Kidney capillary endothelial cell (primary cell): ENCODE measurements around the gene MAVS.

Experiments used
- DNase-seq: peaks from one replicate; pipeline ENCODE4 v3.0.0-alpha.2; 2018; ENCODE audit warnings: low spot score

The MAVS gene

DNA sequence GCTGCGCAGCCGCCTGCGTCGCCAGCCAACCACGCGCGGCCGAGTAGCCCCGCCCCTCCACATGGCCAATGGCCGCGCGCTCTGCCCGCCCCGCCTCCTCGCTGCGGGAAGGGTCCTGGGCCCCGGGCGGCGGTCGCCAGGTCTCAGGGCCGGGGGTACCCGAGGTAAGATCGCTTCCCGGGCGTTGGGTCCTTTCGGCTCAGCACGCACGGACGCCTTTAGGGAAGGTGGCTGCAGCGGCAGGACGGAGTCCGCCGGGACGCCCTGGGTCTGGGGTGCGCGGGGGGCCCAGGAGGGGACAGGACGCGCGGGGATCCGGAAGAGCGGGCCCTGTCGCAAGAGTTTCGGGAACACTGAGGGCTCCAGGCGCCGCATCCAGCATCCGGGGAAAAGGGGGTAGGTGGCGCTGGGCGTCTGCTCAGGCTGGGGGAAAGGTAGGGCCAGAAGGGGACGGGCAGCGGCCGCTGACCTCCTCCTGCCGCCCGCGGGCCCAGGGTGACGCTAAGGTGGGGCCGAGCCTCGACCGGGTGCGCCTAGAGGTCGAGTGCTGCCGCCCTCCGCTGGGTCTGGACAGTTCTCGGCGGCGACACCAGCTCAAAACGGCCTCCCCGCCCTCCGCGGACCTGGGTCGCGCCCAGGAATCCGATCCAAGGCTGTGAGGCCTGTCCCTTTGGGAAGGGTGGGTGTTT, at the start of gene MAVS:
Gene MAVS, plus strand, starts transcription at position 95 of the 689 bp plus-strand sequence. CDS start 7,791 bp downstream, outside the sequence.
- peak; percentile 76 for DNase-seq

DNA sequence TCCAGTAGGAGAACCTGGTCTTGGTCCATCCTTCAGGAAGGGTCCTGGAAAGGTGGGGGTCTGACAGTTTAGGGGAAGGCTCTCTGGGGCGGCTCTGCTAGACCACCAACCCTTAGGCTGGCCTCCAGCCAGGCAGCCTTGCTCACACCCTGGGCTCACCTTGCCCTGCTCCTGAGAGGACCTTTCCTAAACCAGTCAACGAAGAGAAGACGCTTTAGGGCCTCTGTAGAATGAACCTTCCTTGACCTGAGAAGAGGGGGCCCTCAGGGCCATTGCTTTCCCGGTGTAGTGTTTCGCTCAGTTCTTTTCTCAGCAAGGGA, 49.4 kb upstream of the MAVS start:
- DNase-seq: no peak

DNA sequence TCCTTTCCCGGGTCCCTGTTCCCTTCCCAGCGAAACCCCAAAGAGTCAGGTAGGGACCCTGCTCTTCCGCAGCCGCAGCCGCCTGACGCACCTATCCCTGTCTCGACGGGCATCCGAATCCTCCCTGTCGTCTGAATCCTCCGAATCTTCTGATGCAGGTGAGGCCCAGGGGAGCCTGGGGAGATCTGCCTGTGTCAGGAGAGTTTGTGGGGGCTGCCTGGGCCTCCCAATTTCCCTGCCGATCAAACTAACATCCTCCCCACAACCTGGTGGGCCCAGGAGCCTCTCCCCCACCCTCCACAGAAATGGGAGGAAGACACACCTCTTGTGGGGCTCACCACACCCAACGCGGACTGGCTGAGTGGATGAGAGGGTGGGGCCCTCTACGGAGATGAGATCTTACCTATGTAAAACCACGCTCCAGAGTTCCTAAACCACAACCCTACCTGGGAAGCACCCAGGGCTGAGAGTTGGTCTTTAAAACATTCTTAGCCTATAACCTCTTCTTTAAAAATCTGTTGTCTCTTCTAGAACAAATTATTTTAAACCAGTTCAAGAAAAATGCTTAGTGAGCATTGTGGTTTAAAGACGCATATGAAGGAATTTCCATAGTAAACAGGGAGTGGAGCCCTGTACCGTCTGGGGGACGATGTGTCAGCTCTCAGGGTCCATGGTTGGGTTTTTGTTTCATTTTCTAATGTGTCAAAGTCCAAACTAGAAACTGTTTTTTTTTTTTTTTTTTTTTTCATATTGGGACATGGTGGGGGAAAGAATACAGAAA, 48.9 kb upstream of the MAVS start:
- no peak for DNase-seq

DNA sequence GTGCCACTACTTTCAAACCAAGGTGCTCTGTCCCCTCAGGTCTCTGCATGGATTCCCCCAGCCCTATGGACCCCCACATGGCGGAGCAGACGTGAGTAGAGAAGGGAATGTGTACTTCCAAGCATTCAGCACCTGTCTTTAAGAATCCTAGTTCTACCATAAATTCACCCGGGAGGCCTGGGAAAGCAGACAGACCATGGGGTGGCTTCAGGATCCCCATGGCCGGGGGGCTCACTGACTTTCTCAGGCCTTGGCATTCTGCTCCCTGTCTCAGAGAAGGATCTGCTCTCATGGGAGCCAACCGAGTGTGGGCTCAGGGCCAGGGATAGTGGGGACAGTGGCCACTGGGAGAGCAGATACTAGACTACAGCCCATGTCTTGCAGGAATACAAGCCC, 48.3 kb upstream of the MAVS start:
- no peak for DNase-seq

DNA sequence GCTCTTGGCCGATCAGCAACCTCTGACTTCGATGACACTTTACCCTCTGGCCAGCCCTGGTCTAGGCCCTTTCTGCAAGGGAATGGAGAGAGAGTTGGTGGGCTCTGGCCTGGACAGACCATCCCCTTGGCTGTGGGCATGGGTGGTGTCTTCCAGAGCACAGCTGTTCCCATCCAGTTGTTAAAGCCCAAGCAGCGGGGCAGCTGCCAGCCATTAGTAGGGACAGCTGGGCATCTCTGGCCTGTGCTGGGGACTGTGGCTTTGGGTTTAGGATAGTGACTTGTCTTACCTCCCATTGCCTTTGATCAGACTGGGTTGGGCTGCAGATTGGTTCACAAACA, 47.8 kb upstream of the MAVS start:
- no peak for DNase-seq

DNA sequence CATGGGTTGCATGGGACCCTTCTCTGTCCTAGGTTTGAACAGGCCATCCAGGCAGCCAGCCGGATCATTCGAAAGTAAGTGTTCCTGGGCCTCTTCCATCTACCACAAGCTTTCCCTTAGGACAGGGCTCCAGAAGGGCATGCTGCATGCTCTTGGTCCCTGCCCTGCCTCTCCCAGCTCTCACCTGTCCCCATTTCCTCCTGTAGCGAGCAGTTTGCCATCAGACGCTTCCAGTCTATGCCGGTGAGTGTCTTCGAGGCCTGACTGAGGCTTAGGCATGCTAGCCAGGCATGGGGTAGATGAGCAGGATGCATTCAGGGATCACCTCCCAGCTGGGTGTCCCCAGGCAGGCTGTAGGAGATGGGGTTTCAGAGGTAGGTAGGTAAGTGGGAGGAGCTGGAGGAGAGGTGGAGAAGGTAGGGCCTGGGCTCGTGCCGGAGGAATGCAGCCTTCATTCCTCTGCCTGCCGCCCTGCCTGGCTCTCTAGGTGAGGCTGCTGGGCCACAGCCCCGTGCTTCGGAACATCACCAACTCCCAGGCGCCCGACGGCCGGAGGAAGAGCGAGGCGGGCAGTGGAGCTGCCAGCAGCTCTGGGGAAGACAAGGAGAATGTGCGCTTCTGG, 46.3 kb upstream of the MAVS start:
- DNase-seq: no peak

DNA sequence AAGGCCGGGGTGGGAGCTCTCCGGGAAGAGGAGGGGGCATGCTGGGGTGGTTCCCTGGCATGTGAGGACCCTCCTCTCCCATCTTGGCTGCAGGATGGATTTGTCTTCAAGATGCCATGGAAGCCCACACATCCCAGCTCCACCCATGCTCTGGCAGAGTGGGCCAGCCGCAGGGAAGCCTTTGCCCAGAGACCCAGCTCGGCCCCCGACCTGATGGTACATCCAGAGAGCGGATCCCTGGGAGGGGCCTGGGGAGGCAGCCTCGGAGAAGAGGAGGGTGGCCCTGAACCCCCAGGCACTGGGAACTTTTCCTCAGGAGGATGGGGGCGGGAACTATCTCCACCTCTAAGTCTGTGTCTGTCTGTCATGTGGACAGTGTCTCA, 45.8 kb upstream of the MAVS start:
- no peak for DNase-seq

DNA sequence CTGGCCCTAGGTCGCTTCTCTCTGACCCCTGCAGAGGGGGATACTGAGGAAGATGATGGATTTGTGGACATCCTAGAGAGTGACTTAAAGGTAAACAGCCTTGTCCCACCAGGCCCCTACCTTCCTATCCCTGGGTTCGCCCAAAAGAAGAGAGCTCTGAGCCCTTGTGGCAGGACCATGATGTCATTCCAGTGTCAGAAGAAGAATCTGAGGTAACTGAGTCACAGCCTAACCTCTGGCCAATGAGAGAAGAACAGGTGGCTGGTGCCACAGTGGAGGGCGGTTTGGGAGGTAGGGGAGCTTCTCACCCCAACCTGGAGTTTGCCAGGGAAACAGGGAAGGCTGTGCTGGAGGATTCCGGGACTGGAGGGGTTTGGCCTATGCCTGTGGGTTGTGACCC, 45.3 kb upstream of the MAVS start:
- no peak for DNase-seq

DNA sequence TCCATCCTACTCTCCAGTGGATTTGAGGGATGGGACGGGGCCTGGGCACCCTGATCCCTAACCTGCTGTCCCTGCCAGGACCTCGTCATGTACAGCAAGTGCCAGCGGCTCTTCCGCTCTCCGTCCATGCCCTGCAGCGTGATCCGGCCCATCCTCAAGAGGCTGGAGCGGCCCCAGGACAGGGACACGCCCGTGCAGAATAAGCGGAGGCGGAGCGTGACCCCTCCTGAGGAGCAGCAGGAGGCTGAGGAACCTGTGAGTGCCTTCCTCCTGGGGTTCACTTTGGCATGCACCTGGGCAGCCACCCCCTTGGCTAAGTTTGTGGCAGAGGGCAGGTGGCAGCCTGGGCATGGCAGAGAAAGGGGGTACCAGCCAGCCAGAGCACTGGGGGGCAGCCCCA, 44.8 kb upstream of the MAVS start:
- no peak for DNase-seq

DNA sequence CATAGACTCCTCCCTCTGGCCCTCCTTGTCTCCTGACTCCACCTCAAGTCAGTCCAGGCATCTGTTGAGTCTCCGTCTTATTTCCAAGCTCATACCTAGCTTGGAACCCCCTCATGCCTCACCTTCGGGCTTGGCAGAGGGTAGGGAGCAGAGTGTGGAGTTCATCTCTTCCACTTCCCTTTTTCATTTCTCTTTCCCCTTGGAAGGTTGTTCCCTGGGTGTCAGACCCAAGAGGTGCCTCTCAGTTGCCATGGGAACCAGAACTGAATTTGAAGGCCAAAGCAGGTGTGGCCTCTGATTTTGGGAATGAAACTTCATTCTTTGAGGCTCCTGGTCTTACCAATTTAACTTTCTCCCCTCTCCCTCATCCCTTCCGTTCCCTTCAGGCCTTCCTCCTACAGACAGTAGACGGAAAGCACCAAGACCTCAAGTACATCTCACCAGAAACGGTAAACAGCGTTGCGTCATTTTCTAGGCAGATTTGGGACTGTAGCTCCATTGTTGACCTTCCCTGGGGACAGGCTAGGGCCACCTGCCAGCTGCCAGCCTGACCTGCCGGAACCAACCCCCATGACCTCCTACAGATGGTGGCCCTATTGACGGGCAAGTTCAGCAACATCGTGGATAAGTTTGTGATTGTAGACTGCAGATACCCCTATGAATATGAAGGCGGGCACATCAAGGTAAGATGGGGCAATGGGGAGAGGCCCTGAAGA, 44.0 kb upstream of the MAVS start:
- no peak for DNase-seq

DNA sequence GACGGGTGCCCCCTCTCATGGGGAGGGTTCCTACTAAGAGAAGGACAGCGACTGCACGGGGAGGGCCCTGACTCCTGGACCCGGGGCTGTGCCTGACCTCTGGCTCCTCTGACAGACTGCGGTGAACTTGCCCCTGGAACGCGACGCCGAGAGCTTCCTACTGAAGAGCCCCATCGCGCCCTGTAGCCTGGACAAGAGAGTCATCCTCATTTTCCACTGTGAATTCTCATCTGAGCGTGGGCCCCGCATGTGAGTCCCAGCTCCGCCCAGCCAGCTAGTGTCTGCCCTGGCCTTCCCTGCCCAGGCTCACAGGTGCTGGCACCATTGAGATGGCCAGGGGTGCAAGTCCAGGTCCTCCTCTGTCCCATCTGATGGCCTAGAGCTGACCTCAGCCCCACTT, 43.3 kb upstream of the MAVS start:
- DNase-seq: no peak

DNA sequence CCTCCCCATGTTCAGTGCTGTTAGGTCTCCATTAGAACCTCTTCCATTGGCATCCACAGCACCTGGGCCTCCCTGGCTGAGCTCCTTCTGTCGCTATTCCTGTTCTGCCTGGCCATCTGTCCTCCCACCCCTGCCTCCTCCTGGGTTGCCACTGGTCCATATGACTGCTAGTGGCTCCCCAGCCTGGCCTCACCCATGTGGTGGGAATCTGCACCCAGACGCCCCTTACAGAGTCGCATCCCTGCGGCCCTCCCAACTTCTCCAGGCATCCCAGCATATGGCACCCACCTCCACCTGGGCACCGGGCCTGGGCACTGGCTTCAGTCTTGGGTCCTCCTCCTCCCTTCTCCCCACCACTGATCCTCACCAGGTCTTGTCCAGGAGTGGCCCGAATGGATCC, 42.8 kb upstream of the MAVS start:
- no peak for DNase-seq

DNA sequence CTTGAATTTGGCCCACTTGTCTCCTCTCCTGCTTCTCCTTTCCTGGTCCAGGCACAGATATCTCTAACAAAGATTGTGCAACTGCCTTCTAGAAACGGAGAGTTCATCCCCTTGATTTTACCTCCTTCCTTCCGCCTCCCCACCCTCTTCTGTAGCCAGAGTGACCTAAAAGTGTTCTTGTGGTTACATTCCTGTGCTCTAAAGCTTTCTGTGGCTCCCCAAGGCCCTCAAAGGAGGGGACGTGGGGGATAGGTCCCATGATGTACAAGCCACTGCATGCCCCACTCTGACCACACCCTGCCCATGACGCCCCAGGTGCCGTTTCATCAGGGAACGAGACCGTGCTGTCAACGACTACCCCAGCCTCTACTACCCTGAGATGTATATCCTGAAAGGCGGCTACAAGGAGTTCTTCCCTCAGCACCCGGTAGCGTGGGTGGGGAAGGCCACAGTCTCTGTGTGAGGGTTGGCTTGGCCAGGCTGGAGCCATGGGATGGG, 42.3 kb upstream of the MAVS start:
- no peak for DNase-seq

DNA sequence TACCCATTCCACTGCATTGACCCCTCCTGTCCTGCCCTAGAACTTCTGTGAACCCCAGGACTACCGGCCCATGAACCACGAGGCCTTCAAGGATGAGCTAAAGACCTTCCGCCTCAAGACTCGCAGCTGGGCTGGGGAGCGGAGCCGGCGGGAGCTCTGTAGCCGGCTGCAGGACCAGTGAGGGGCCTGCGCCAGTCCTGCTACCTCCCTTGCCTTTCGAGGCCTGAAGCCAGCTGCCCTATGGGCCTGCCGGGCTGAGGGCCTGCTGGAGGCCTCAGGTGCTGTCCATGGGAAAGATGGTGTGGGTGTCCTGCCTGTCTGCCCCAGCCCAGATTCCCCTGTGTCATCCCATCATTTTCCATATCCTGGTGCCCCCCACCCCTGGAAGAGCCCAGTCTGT, 41.9 kb upstream of the MAVS start:
- no peak for DNase-seq

DNA sequence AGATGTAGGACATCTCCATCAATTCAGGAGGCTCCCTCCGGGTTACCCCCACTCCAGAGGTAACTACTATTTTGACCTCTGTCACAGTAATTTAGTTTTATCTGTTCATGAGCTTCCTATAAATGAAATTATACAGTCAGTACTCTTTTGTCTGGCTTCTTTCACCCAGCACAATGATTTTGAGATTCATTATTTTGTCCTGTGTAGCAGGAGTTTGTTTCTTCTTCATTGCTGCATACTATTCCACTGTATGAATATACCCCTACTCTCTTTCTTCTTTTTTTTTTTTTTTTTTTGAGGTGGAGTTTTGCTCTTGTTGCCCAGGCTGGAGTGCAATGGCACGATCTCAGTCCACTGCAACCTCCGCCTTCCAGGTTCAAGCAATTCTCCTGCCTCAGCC, 38.1 kb upstream of the MAVS start:
- no peak for DNase-seq

DNA sequence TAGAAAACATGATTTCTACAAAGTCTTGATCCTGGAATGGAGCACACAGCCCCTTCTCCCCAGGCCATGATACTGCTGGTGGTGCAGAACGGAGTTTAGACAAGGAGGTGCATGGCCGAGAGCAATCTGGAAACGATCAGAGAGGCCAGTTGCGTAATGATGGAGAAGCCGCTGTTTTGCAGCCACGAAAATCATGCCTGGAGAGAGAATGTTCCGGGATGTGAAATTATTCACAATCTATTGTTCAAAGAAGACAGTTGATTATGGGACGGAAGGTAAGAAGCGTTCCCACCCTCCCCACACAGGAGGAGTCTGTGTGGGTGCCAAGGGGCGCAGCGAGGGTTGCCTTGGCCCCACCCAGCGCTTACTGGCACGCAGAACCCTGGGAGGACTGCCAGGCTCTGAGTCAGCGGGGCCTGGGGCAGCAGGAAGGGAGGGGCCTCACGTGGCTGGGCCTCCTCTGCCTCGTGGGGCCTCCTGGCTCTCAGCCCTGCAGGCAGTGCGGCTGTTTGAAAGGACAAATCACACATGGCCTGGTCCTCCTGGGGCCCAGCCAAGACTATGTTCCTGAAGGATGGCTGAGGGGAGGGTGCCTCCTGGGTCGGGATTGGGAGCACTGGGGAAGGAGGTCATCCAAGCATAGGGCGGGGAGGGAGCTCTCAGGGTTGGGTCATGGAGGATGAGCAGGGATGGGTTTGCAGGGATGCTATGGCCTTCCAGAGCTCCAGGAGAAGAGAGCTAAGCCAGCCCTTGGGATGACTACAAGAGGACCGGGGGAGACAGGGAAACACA, 35.0 kb upstream of the MAVS start:
- DNase-seq: peak; percentile 97

DNA sequence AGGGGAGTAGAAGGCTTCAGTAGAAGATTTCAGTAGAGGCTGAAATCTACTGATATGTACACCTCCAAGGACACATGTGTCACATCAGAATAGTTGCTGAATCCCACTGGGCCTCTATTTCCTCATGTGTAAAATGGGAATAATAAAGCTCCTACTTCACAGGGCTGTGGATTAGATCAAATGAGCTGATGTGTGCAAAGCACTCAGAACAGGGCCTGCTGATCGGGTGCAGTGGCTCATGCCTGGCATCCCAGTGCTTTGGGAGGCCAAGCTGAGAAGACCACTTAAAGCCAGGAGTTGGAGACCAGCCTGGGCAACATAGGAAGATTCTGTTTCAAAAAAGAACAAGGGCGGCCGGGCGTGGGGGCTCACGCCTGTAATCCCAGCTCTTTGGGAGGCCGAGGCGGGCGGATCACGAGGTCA, 34.4 kb upstream of the MAVS start:
- no peak for DNase-seq

DNA sequence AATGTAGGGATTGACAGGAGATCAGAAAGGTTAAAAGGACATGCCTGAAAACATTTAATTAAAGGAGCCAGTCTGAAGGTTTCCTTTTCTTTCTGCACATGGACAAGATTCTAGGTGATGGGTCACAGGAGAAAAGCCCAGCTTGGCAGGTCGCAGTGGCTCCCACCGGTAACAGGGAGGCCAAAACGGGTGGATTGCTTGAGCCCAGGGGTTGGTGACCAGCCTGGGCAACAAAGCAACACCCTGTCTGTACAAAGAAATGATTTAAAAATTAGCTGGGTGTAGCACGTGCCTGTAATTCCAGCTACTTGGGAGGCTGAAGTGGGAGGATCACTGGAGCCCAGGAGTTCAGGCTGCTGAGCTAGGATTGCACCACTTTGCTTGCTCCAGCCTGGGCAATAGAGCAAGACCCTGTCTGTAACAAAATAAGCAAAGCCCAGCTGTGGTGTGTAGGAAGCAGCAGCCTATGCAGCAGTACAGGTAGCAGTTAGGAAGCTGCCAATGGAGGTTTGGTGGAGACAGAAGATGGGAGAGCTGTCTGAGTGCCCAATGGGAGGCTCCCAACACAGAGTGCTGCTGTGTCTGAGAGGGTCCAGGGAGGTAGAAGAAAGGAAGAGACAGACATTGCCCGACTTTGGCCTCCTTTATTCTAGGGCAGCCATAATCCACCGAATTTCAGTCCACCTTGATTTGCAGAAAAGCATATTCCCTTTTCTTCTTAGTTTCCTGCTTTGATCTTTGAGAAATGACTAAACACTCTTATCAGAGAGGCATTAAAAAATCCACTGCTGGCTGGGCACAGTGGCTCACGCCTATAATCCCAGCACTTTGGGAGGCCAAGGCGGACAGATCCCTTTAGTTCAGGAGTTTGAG, 33.4 kb upstream of the MAVS start:
- DNase-seq: no peak

DNA sequence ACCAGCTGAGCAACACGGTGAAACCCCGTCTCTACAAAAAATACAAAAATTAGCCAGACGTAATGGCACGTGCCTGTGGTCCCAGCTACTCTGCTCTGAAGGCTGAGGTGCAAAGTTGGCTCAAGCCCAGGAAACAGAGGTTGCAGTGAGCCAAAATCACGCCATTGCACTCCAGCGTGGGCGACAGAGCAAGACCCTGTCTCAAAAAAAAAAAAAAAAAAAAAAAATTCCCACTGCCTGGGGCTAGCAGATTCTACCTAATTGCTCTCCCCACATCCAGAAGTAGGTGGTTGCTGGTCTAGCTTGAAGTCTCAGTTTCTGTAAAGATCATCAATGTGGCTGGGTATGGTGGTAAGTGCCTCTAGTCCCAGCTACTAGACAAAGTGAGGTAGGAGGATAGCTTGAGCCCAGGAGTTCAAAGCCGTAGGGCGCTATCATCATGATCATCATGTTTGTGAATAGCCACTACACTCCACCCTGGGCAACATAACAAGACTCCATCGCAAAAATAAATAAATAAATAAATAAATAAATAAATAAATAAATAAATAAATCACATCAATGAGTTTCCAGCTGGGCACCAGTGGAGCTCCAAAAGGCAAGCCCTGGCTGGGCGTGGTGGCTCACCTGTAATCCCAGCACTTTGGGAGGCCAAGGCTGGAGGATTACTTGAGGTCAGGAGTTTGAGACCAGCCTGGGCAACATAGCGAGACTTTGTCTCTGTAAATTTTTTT, 32.6 kb upstream of the MAVS start:
- DNase-seq: no peak

DNA sequence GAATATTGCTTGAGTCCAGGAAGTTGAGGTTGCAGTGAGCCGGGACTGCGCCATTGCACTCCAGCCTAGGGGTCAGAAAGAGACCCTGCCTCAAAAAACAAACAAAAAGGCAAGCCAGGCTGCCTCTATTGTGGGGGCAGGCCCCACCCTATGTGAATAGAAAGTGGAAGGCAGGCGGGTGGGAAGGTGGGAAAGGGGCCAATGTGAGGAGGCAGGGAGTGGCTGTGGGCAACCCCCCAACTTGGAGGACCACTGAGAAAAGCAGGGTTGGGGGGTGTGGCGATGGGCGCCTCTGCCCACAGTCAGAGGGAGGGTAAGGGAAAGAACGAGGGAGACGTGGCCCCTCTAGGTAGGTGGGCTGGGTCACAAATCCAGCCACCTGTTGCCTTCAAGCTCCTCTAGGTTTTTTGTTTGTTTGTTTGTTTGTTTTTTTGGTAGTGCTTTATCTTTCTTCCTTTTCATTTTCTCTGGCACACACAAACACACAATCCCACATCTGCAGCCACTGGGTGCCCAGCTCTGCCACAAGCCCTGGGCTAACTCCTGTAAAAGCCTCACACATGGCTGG, 31.6 kb upstream of the MAVS start:
- no peak for DNase-seq
